Measurements from ENCODE around the gene ELAVL1.

ELAVL1 gene

GRCh38 chr19:8000298-8001038 lies 5.0 kb downstream of the ELAVL1 start:
- Histone ChIP-seq H3K4me3 (ENCODE audit: low read depth in 1 of 2, low read length in 1 of 2) (no peak overlapping the region), H3K27ac (no peak overlapping the region), H3K9me3 (no peaks in the 10 kb centered on the region), H3K27me3 (no peaks in the 10 kb centered on the region), H3K36me3 (no peaks in the 10 kb centered on the region), H3K4me1 (ENCODE audit: control insufficient read depth in 1 of 2, insufficient read depth in 1 of 2, low read depth in 1 of 2, low read length in 1 of 2) (peaks cover 24 to 26% of the 10 kb centered on the region in 2 experiments)
- TF ChIP-seq, protein P1, sequence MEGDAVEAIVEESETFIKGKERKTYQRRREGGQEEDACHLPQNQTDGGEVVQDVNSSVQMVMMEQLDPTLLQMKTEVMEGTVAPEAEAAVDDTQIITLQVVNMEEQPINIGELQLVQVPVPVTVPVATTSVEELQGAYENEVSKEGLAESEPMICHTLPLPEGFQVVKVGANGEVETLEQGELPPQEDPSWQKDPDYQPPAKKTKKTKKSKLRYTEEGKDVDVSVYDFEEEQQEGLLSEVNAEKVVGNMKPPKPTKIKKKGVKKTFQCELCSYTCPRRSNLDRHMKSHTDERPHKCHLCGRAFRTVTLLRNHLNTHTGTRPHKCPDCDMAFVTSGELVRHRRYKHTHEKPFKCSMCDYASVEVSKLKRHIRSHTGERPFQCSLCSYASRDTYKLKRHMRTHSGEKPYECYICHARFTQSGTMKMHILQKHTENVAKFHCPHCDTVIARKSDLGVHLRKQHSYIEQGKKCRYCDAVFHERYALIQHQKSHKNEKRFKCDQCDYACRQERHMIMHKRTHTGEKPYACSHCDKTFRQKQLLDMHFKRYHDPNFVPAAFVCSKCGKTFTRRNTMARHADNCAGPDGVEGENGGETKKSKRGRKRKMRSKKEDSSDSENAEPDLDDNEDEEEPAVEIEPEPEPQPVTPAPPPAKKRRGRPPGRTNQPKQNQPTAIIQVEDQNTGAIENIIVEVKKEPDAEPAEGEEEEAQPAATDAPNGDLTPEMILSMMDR (IDR thresholded peaks at IDR 0.05), result no peak

- Histone ChIP-seq H3K36me3 (no peaks in the 10 kb centered on the region), H3K27me3 (no peaks in the 10 kb centered on the region), H3K4me1 (ENCODE audit: control insufficient read depth in 1 of 2, insufficient read depth in 1 of 2, low read depth in 1 of 2, low read length in 1 of 2) (peaks cover 18 to 20% of the 10 kb centered on the region in 2 experiments), H3K27ac (no peak overlapping the region), H3K9me3 (no peaks in the 10 kb centered on the region), H3K4me3 (ENCODE audit: low read depth in 1 of 2, low read length in 1 of 2) (no peak overlapping the region)
- TF ChIP-seq, protein P1 (IDR thresholded peaks at IDR 0.05), result no peak
These were observed 6.1 kb downstream of the ELAVL1 start for GRCh38 chr19:7999376-7999775.

GRCh38 chr19:7997809-7998480 lies 7.5 kb downstream of the ELAVL1 start:
- Histone ChIP-seq H3K27ac (no peak overlapping the region), H3K9me3 (no peaks in the 10 kb centered on the region), H3K27me3 (no peaks in the 10 kb centered on the region), H3K4me3 (ENCODE audit: low read depth in 1 of 2, low read length in 1 of 2) (no peak overlapping the region), H3K4me1 (ENCODE audit: control insufficient read depth in 1 of 2, insufficient read depth in 1 of 2, low read depth in 1 of 2, low read length in 1 of 2) (peaks cover 10 to 12% of the 10 kb centered on the region in 2 experiments), H3K36me3 (no peaks in the 10 kb centered on the region)
- TF ChIP-seq, protein P1 (IDR thresholded peaks at IDR 0.05), result no peak

GRCh38 chr19:7996883-7997282 lies 8.6 kb downstream of the ELAVL1 start:
- H3K27ac ChIP-seq, result no peak overlapping the region
- H3K9me3 ChIP-seq, result no peaks in the 10 kb centered on the region
- H3K4me1 ChIP-seq (ENCODE audit: control insufficient read depth in 1 of 2, insufficient read depth in 1 of 2, low read depth in 1 of 2, low read length in 1 of 2), result peaks cover 2% of the 10 kb centered on the region in 2 experiments
- H3K36me3 ChIP-seq, result no peaks in the 10 kb centered on the region
- TF ChIP-seq, protein P1 (IDR thresholded peaks at IDR 0.05), result no peak
- H3K4me3 ChIP-seq (ENCODE audit: low read depth in 1 of 2, low read length in 1 of 2), result no peak overlapping the region
- no peaks in the 10 kb centered on the region for H3K27me3 ChIP-seq

DNA sequence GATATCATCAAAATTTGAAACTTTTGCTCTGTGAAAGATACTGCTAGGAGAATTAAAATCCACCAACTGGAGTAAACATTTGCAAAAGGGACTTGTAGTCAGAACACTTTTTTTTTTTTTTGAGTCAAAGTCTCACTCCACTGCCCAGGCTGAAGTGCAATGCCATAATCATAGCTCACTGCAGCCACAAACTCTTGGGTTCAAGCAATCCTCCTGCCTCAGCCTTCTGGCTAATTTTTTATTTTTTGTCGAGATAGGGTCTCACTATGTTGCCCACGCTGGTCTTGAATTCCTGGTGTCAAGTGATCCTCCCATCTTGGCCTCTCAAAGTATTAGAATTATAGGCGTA lies 9.7 kb downstream of the ELAVL1 start:
- Histone ChIP-seq H3K27ac (no peak overlapping the region), H3K9me3 (no peaks in the 10 kb centered on the region), H3K4me3 (ENCODE audit: low read depth in 1 of 2, low read length in 1 of 2) (no peak overlapping the region), H3K27me3 (no peaks in the 10 kb centered on the region), H3K4me1 (ENCODE audit: control insufficient read depth in 1 of 2, insufficient read depth in 1 of 2, low read depth in 1 of 2, low read length in 1 of 2) (no peaks in the 10 kb centered on the region), H3K36me3 (peaks cover 8% of the 10 kb centered on the region)
- TF ChIP-seq, protein P1 (IDR thresholded peaks at IDR 0.05), result no peak

All from neutrophil (primary cell).